Measurements from ENCODE around the gene NCKAP5.

NCKAP5 gene

DNA sequence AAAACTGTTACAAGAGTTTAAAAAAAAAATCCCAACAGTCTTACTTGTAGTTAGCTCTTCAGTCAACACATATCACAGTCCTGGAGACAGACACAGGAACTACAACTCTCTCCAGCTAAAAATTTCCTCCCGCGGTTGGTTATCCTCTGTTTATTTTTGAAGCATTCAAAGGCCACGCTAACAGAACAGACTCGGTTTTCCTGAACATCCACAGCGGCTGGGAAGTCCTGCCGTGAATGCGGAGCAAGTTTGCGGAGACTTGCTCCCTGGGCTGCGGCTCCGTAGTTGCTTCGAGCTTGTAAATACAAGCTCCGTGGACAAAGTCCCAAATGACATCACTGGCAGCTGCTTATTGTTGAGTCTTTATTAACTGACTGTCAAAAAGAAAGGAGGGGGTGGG lies at the start of gene NCKAP5:
TSS of gene NCKAP5 (minus strand) at position 292 of the 400 bp plus-strand sequence. CDS start 50,937 bp downstream, outside the sequence.
- ATAC-seq = no peak
- no peak for DNase-seq

DNA sequence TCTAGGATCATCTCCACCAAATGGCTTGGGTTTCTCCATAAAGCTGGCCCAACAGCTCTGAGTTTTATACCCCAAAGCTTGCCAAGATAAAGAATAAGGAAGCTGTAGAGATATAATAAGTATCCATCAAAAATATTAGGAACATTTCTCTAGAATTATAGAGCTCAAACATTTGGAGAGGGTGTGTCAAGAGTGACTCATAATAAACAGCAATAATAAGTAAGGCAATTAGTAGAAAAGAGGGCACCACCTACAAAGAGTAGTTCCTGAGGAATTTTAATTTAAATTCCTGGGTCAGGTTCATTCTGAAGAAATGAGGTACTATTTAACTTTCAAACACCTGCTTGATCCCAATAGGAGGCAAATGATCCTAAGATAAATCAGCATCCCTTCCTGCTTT lies 41.4 kb upstream of the NCKAP5 start:
- ATAC-seq = no peak
- no peak for DNase-seq

DNA sequence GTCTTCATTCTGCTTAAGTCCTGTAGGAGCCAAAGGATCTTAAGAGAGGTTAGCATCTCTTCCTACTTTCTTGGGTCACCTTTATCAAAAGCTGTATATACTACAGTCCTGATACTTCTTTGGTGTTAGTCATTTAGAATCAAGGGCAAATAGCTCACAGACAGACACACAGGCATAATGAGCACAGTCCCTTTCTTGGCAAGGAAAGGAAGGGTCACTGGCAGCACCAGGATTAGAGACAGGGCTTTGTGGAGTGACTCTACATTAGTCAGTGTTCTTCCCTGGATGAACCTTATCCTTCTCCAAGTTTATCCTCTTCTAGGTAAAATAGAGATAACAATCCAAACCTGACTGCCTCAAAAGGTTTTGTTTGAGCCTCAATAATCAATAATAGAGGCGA lies 40.0 kb upstream of the NCKAP5 start:
- DNase-seq (no peak), ATAC-seq (no peak)

DNA sequence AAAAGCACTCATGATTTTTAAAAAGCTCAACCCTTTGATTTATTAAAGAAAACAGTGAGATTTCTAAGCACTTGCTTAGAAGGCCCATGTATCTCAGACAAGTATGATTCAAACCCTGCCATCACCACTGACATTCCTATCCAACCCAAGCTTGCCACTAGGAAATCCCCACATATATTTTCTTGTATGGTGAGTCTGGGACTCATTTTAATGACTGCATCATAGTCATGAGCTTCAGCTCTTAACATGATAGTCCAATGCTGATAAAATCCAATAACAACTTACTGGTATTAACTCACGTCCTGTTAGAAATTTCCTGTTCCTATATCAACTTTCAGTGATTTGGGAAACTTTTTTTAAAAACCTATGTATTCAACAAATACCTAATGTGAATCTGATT lies 39.4 kb upstream of the NCKAP5 start:
- no peak for ATAC-seq
- no peak for DNase-seq

DNA sequence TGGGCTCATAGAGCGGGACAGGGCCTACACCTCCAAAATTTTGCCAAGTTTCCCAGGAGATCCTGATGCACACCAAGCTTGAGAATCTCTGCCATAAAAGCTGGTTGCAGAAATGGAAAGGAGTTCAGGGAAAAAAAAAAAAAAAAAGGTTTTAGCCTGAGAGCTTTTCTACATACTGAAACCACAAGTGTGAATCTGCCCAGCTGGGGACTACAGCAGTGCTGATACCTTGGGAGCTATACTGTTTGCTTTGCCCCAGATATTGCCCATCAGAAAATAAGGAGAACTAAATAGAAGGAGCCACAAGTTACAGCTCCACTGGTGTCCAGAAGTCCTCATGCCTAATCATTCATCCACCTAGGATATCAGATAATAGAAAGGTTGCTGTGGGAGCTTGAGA lies 38.4 kb upstream of the NCKAP5 start:
- ATAC-seq (no peak), DNase-seq (no peak)

DNA sequence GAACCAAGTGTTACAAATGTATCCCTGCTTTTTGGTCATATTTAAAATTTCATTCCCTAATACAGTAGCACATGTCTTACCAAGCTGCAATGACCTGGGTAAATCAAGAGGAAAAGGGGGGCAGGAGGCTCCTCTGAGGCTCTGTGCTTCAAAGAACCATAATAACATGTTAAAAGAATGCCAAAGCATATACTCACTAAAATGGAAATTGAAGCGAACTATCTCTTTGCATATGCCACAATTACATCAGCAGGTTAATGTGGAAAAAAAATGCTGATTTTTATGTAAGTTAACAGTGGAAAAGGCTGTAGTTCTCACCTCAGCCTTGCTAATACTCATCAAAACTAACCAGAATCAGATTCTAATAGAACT lies 37.5 kb upstream of the NCKAP5 start:
- no peak for DNase-seq
- ATAC-seq = no peak

DNA sequence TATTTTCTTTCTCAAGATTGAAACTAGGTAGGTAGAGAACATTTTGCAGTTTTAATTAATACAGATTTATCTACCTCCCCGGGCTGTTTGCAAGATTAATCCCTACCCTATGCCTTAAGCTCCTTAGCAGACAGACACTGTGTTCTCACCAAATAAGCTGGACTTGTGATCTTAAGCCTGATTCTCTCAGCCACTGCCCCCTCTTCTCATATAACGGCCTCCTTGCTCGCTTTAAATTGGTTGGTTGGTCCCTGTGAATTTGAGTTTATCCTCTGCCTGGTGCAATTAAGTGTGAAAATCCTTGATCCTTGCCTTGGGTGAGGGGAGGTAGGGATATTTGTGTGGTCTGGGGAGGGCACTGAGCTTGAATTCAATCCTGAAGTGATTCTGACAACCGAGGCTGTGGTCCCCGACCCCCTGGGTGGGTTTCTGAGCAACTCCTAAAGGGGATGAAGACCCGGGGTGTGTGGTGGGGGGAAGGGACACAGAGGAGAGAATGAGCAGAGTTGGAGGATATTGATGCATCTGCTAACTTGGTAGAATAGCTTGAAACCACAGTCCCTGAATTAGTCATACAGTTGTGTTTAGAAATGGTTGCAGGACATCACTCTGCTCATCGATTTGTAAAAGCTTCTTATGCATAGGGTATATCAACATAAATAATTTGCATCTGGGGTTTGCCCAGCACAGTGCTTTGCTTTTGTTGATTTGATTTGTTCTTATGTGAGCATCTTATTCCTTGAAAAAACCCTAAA lies 36.9 kb upstream of the NCKAP5 start:
- ATAC-seq (no peak), DNase-seq (no peak)

DNA sequence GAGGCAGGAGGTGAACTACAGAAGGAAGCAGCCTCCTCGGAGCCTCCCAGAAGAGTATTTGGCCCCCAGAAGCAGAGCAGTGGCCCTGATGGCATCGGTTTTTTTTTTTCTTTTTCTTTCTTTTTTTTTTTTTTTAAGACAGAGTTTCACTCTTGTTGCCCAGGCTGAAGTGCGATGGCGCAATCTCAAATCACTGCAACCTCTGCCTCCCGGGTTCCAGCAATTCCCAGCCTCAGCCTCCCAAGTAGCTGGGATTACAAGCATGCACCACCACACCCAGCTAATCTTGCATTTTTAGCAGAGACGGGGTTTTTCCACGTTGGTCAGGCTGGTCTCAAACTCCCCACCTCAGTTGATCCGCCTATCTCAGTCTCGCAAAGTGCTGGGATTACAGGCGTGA lies 34.8 kb upstream of the NCKAP5 start:
- no peak for ATAC-seq
- no peak for DNase-seq

DNA sequence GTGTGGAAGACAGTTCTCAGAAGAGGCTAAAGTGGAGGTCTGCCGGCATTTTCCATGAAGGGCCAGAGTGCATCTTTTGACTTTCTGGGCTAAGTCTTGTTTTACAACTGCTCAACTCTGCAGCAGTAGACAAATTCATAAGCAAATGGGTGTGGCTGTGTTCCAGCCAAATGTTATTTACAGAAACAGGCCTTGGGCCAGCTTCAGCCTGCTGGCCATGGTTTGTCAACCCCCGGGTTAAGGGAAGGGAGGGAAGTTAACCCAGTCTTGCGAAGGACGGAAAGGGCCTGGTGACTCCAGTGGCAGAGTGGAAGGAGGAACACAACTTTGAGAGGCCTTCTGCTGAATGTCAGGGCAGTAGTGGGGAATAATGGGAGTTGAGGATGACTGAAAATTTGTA lies 34.3 kb upstream of the NCKAP5 start:
- no peak for ATAC-seq
- DNase-seq = no peak

DNA sequence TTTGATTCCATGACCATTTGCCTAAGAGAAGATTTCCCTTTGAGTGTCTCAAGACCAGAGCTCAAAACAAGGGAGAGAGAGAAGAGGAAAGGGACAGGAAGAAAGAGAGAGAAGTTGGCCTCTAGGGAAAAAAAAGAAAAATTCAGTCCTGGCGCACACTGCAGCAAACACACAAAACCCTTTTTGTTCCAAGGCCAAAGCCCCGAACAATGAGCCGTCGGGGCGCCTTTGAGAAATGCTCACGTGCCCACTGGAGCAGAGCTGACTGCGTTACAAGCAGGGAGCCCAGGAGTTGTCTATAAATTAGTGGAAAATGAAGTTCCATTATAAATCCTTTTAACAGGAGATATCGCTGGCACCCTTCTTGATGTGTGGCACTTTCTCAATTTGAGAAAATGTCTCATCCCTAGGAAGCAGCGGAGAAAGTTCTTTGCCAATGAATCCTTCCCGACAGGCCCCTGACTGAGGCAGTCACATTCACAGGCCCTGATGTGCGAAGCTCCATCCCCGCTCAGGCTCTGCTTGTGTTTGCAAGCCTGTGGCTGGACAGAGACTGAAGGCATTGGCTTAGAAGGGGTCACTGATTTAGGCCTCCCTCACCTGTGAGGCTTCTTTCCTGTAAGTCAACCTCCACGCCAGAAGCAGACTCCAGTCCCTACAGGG lies 32.1 kb upstream of the NCKAP5 start:
- DNase-seq (no peak), ATAC-seq (no peak)

DNA sequence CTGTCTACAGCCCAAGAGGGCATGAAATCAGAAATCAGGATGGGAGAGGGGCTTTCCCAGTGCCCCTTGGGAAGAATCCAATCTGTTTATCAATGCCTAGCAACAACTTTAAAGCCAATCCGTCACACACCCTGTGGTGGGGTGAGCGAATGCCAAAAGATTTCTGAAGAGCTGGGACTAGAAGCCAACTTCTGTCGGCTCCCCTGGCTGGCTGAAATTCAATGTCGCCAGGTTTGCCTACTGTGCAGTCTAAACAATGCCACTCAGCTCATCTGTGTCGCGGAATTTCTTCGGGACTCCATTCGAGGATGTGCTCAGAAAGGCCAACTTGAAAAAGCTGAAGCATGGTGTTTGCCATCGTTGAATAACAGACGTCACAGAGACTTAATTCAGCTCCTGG lies 31.5 kb upstream of the NCKAP5 start:
- no peak for ATAC-seq
- DNase-seq = no peak

DNA sequence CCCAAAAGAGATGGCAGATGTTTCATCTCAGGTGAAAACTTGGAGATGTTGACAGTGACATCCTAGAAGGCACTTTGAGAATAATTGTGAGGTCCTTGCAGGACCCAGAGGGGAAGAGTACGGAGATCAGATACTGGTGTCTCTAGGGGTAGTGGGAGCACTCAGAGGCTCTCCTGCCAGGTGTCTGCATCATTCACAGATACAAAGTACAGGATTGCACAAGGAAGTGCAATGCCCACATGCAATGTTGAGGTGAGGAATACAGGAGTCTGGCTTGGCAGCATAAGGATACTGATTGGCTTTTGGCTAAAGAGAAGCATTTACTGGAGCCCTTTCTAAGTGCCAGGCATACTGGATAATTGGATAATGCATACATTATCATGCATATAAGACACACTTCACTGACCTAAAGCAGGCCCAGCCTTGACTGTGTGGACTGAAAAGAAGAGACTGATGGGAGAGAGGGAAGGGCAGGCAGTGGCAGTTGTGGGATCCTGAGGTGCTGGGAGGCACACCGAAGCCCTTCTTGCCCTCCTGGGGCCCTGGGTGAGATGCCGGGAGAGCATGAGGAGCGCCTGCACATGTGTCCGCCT lies 31.0 kb upstream of the NCKAP5 start:
- DNase-seq = no peak

DNA sequence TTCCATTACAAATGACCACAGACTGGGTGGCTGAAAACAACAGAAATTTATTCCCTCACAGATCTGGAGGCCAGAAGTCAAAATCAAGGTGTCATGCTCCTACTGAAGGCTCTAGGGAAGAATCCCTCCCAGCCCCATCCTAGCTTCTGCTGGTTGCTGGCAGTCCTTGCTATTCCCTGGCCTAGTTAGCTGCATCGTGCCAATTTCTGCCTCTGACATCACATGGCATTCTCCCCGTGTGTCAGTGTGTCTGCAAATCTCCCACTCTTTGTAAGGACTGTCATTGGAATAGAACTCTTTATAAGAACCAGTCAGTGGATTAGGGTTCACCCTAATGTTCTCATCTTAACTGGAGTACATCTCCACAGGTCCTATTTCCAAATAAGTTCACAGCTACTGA lies 30.5 kb upstream of the NCKAP5 start:
- ATAC-seq = no peak

More for the DNA sequence above, 31.0 kb upstream of the NCKAP5 start:
- ATAC-seq = no peak

DNA sequence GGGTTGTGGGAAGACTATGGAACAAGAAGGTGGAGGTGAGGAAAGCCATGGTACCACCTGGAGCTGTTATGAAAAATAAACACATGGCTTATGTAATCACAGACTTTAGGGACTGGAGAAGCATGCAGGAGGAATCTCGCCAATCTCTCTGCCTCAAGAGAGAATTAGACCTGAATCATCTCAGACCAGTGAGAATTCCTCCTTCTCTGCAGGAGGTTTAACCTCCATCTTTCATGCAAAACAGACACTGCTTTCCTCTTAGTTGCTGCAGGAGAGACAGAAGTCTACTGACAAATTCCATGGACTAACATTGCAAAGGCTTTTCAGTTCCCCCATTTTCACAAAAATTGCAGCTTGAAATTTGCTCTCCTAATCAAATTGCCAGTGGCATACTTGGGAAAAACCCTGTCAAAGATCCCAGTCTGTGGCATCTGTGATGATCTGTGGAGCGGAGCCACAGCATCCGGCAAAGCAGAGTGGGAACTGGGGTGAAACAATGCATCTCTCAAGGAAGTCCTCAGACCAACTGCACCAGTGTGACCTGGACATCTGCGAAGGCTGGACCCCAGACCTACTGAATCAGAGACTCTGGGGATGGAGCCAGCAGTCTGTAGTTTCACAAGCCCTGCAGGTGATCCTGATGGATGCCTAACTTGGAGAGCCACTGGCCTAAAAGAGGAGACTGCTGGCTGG lies 28.6 kb upstream of the NCKAP5 start:
- DNase-seq (no peak), ATAC-seq (no peak)

More for the DNA sequence above, 30.5 kb upstream of the NCKAP5 start:
- DNase-seq = no peak

DNA sequence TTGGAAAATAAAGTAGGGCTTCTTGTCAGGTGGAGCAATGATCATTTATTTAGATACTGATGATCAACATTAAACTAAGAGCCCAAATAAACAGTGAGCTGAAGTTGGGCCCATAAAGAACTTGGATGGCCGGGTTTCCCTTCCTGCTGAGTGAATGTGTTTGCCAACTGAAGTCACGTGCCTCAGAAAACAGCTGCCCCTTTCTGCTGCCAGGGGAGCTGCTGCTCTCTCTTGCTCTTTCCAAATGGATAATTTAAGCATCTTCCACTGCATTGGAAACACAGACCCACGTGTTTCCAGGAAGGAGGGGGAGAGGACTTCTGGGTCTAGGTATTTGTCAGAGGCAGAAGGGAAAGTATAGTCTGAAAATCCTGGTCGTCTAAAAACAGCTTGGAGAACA lies 22.9 kb upstream of the NCKAP5 start:
- no peak for ATAC-seq
- DNase-seq = no peak

DNA sequence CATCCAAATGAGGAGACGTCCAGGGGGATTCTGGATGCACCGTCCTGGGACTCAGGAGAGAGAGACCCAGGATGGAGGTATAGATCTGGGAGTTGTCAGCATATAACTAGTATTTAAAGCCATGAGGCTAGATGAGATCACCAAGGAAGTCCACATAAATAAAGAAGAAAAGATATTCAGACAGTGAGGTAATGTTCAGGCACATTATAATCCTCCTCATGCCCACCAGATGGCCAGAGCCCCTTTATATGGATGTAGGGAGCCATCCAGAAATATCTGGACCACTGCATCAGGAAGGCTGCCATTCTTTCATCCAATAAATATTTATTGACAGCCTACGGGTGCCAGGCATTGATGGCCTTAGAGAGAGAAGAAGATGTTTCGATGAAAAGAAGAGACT lies 21.2 kb upstream of the NCKAP5 start:
- DNase-seq (no peak), ATAC-seq (no peak)

DNA sequence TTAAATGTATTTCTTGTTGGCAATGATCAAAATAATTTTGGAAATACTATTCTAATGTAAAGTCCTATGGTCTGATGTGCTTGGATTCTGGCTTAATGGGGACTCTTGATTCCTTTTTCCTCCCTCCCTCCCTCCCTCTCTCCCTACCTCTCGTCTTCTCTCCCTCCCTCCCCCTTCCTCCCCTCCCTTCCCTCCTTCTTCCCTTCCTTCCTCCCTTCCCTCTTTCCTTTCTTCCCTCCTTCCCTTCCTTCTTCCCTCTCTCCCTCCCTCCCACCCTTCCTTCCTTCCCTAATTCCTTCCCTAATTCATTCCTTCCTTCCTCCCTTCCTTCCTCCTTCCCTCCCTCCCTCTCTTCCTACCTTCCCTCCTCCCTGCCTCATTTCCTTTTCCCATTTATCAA lies 19.9 kb upstream of the NCKAP5 start:
- ATAC-seq = no peak
- DNase-seq = no peak

DNA sequence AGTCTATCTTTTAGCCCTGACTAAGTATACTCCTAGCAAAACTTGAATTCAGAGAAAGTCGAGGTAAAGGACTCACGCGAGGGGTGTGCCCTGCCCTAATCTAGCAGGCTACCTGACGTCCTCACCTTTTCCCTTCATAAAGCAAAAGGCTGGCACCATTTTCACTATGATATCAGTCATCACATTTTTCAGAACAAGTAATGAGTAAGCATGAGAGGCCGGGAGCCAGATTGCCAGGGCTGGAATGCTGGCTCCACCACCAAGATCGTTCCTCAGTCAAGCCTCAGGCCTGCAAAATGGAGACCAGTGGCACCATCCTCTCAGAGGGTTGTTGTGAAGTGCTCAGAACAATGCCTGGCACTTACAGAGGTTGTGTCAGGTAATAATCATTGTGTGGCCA lies 18.7 kb upstream of the NCKAP5 start:
- DNase-seq (no peak), ATAC-seq (no peak)

DNA sequence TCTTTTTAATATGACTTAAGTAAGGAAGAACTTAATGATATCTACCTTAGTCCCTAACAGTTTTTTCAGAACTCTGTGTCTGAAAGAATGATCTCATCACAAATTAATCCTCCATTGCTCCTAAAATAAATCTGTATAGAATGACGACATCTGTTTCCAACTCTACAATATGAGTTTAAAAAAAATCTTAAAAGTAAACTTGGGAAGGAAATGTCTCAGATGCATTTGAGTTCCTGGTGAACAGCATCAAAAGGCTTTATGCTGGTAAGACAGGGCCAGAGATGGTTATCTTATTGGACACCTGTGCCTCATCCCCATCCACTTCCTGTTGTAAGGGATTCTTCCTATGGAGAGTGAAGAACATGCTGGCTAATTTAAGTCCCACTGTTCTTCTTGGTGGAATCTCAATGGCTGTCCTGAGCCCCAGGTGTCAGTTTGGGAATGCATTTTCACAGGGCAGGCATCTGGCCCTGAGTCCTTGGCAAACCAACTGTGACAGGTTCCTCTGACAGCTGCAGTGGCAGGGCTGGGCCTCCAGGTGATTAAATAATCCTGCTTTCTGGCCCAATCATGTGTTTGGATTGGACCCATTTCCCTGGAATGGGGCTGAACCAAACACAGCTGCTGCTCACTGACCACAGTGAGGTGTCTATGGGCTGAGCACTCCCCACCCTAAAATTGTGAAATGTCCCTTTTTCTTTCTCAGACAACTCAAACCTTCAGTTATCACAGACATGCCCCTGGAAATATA lies 12.9 kb upstream of the NCKAP5 start:
- ATAC-seq = no peak
- DNase-seq = no peak

DNA sequence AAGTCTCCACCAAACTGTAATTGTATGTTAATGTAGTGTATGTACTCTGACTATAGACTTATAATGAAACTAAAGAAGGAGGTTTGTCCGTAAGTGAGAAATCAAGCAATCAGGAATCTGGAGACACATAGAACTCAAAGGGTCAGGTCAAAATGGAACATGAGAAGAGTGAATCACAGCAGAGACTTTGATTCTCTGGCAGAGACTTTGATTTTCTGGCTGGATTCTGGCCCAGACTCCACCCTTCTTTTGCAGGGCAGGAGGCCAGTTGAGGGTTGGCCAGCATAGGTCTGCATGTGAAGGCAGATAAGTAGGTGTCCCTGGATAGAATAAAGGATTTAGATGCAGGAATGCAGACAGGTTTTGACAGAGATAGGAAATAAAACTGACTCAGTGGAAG lies 11.0 kb upstream of the NCKAP5 start:
- no peak for ATAC-seq
- no peak for DNase-seq

DNA sequence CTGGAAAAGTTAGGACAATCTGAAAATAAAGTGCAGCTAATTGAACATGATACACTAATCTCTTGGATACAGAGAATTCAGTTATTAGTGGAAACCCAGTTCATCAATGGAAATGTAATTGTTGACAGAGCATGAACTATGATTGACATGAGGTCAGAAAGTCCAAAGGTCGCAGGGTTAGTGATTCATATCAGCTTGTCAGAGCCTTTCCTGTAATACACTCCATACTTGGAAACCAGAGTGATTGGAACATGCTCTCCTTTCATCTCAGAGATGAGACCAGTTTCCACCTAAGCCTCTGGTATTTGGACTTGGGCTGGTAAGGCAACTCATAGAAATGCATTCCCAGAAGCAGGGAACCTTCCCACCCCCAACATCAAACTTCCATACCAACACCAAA lies 8.5 kb upstream of the NCKAP5 start:
- ATAC-seq (no peak), DNase-seq (no peak)

DNA sequence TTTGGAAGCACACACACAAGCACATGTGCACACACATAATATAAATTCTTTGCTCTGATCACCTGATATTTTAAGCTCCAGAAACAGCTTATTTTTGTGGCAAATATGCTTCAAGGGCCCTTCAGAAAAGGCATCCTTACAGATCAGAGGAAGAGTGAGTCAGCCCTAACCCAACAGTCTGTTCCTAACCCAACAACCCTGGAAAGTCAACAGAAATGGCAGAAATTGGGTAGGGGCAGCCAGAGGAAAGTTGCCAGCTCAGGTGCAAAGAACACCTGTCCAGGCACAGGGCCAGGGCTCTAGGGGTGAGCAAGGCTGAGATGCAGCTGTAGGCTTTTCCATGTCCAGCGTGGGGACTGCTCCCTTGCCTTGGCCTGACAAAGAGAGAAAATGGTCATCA lies 6.4 kb upstream of the NCKAP5 start:
- DNase-seq (no peak), ATAC-seq (no peak)

Measured in stimulated activated naive CD8-positive, alpha-beta T cell treated with anti-CD3 and anti-CD28 coated beads, Interleukin-15, Interleukin-2, amounts not matched to agents 100 U/mL and 50 U/mL, for 24 hours (primary cell).